ENCODE results near the gene LMO7. TPM values are rescaled to one million over a fixed set of nuclear protein-coding genes. Genes with fewer than 3 reads are reported as not detected.
"Not testable (repeated sequence)": the region's sequence is repeated elsewhere in the genome, so short reads cannot be mapped to it uniquely, and the experiment has no call there.

LMO7 gene
- total and polyA plus RNA-seq, 10 donors, result 2.2 to 15.5 (median 8.2) TPM

- H3K27me3 ChIP-seq (replicated peaks in 1 of 7), result no peaks in the 10 kb centered on the region
- H3K4me1 ChIP-seq, result no peaks in the 10 kb centered on the region
- 64 to 77% (median 68%) methylated on average over 3 of the region's 3 CpGs for WGBS, 5 donors
- intact Hi-C loops (cut with DNase I; ENCODE audit: low total_unique reads), result no loop called here
- no peak overlapping the region for H3K27ac ChIP-seq
- H3K36me3 ChIP-seq, result no peaks in the 10 kb centered on the region
- no peak for DNase-seq
- TF ChIP-seq POLR2AphosphoS5 (IDR thresholded peaks at IDR 0.05), result no peak
- no peak for TF ChIP-seq POLR2A (IDR thresholded peaks at IDR 0.05)
- no peak for TF ChIP-seq CTCF (IDR thresholded peaks at IDR 0.05 in 8 of 11, conservative IDR thresholded peaks at IDR 0.05 in 3 of 11)
- peaks cover 0 to 5% (median 0%) of the 10 kb centered on the region in 8 donors for H3K9me3 ChIP-seq
- no peak overlapping the region for H3K4me3 ChIP-seq
These were observed 88.8 kb downstream of the LMO7 start for GRCh38 chr13:75724752-75725517.

- H3K36me3 ChIP-seq, result no peaks in the 10 kb centered on the region
- no peaks in the 10 kb centered on the region for H3K27me3 ChIP-seq (replicated peaks in 1 of 7)
- intact Hi-C loops (cut with DNase I; ENCODE audit: low total_unique reads), result no loop called here
- H3K9me3 ChIP-seq, result peaks cover 0 to 5% (median 0%) of the 10 kb centered on the region in 8 donors
- no peak overlapping the region for H3K4me3 ChIP-seq
- H3K4me1 ChIP-seq, result no peaks in the 10 kb centered on the region
- TF ChIP-seq POLR2AphosphoS5 (IDR thresholded peaks at IDR 0.05), result no peak
- TF ChIP-seq POLR2A (IDR thresholded peaks at IDR 0.05), result no peak
- no peak for TF ChIP-seq CTCF (IDR thresholded peaks at IDR 0.05 in 8 of 11, conservative IDR thresholded peaks at IDR 0.05 in 3 of 11)
- no peak for DNase-seq
- no peak overlapping the region for H3K27ac ChIP-seq
These were observed 89.6 kb downstream of the LMO7 start for GRCh38 chr13:75725736-75726135.

GRCh38 chr13:75726306-75726705 lies 90.2 kb downstream of the LMO7 start:
- intact Hi-C loops (cut with DNase I; ENCODE audit: low total_unique reads), result no loop called here
- peaks cover 0 to 5% (median 0%) of the 10 kb centered on the region in 8 donors for H3K9me3 ChIP-seq
- TF ChIP-seq CTCF (IDR thresholded peaks at IDR 0.05 in 8 of 11, conservative IDR thresholded peaks at IDR 0.05 in 3 of 11), result no peak
- no peak for TF ChIP-seq POLR2AphosphoS5 (IDR thresholded peaks at IDR 0.05)
- TF ChIP-seq POLR2A (IDR thresholded peaks at IDR 0.05), result no peak
- WGBS, 5 donors, result 93 to 97% (median 94%) methylated on average over 2 of the region's 2 CpGs
- H3K27me3 ChIP-seq (replicated peaks in 1 of 7), result no peaks in the 10 kb centered on the region
- H3K4me1 ChIP-seq, result no peaks in the 10 kb centered on the region
- no peak overlapping the region for H3K27ac ChIP-seq
- no peaks in the 10 kb centered on the region for H3K36me3 ChIP-seq
- DNase-seq, result no peak
- H3K4me3 ChIP-seq, result no peak overlapping the region

- 80 to 98% (median 97%) methylated on average over 5 to 11 of the region's 11 CpGs for WGBS, 5 donors
- DNase-seq; H3K9me3 ChIP-seq; H3K36me3 ChIP-seq; H3K4me1 ChIP-seq; H3K4me3 ChIP-seq; H3K27me3 ChIP-seq (replicated peaks in 1 of 7); H3K27ac ChIP-seq; intact Hi-C loops (cut with DNase I; ENCODE audit: low total_unique reads): not testable (repeated sequence)
These were observed 97.0 kb downstream of the LMO7 start for GRCh38 chr13:75733113-75733512.

Measured in spleen (tissue), 11 donors.